Spleen (tissue), 11 donors: ENCODE data around the gene MED7. TPM values are rescaled to one million over a fixed set of nuclear protein-coding genes. Genes with fewer than 3 reads are reported as not detected.

ENCODE experiments used
- DNase-seq: peaks from one replicate; pipeline ENCODE4 v3.0.0-alpha.2; 2020
- H3K27ac ChIP-seq, 8 donors: fragments of 200-600 bp; sonication (generic) in 7 of 8; 1 replicate in 4 of 8; 2 replicates in 4 of 8; pipeline versions ENCODE4 v1.5.0 to v1.8.0; 2016 to 2021; ENCODE audit warnings: inconsistent platforms in 4 of 8, mild to moderate bottlenecking in 4 of 8, moderate library complexity in 1 of 8
- H3K27me3 ChIP-seq, 7 donors: fragments of 200-600 bp; sonication (generic) in 6 of 7; replicated peaks in 1 of 7; 1 replicate in 4 of 7; 2 replicates in 3 of 7; pipeline versions ENCODE4 v1.5.0 to v1.8.0; 2016 to 2021; ENCODE audit warnings: inconsistent platforms in 3 of 7, mild to moderate bottlenecking in 1 of 7
- H3K36me3 ChIP-seq, 6 donors: fragments of 200-600 bp; sonication (generic) in 5 of 6; 1 replicate in 4 of 6; 2 replicates in 2 of 6; pipeline versions ENCODE4 v1.5.0 to v1.8.0; 2016 to 2021; ENCODE audit warnings: inconsistent platforms in 2 of 6
- H3K4me1 ChIP-seq, 6 donors: fragments of 200-600 bp; sonication (generic) in 5 of 6; 1 replicate in 3 of 6; 2 replicates in 3 of 6; pipeline versions ENCODE4 v1.5.0 to v1.8.0; 2016 to 2021; ENCODE audit warnings: inconsistent platforms in 3 of 6
- H3K4me3 ChIP-seq, 8 donors: fragments of 200-600 bp; sonication (generic) in 7 of 8; 1 replicate in 4 of 8; 2 replicates in 4 of 8; pipeline versions ENCODE4 v1.5.0 to v1.8.0; 2016 to 2021; ENCODE audit warnings: inconsistent platforms in 4 of 8, mild to moderate bottlenecking in 4 of 8, moderate library complexity in 2 of 8
- H3K9me3 ChIP-seq, 8 donors: fragments of 200-600 bp; sonication (generic) in 7 of 8; 1 replicate in 4 of 8; 2 replicates in 4 of 8; pipeline versions ENCODE4 v1.5.0 to v1.8.0; 2016 to 2021; ENCODE audit warnings: inconsistent platforms in 4 of 8
- CTCF ChIP-seq, 11 experiments: fragments of 200-600 bp in 7 of 11; fragments of 450-650 bp in 4 of 11; sonication (generic) in 4 of 11; IDR thresholded peaks in 8 of 11; conservative IDR thresholded peaks in 3 of 11; 1 replicate in 7 of 11; 2 replicates in 4 of 11; pipeline versions ENCODE4 v1.4.0 to v1.8.0; 2016 to 2021; ENCODE audit warnings: antibody characterized with exemption in 11 of 11, inconsistent platforms in 4 of 11, mild to moderate bottlenecking in 1 of 11
- POLR2A ChIP-seq, 3 donors: fragments of 450-650 bp; IDR thresholded peaks; one replicate each; pipeline ENCODE4 v1.5.1; 2017; ENCODE audit warnings: antibody characterized with exemption in 3 of 3, mild to moderate bottlenecking in 1 of 3
- POLR2AphosphoS5 ChIP-seq, 3 donors: sonication (generic); formaldehyde crosslinking; IDR thresholded peaks; one replicate each; pipeline ENCODE4 v1.5.1; 2017; ENCODE audit warnings: antibody characterized with exemption in 3 of 3
- WGBS, 5 donors: extraction: QIAGEN DNeasy Blood & Tissue Kit in 3 of 5; methylation state at CpG; one replicate each; pipeline versions ENCODE4 v1.1.5 to v1.1.7; 2013 to 2018; 5-methylcytosine and 5-hydroxymethylcytosine counted together
- intact Hi-C: fragments of 100-400 bp; cut with DNase I; formaldehyde crosslinking; loops from one replicate; pipeline ENCODE4 v1.15.0; 2023; ENCODE audit warnings: low total_unique reads
- polyA plus RNA-seq, 3 donors: library from polyadenylated mRNA; stranded (reverse); fragments of 200-250 nt; gene quantifications; one replicate each; pipeline ENCODE4 v1.2.1, GENCODE V29; 2013
- total RNA-seq, 7 donors: library from RNA; depleted of rRNA in 3 of 7; stranded (reverse); fragments of >200 nt in 3 of 7; fragmentation: NEBNext Ultra II Directional in 4 of 7; extraction: Animal tissue kit (Norgen Biotek cat#: 25700) in 4 of 7; gene quantifications; one replicate each; pipeline versions ENCODE4 v1.1.0 to v1.2.1, GENCODE V29; 2016 to 2021
- donor health status: healthy with polysubstance abuse.
- donor health status: DM: no; HTN: no; CAD: no; lungs with moderate emphysema.
- donor health status: DM: no; HTN: no; CAD: no.
- donor health status: Bipolar disorder and iron deficiency.
- donor health status: healthy.
- donor health status: DM: no; HTN: no; CAD: no.
- donor health status: DM: yes; HTN: yes; CAD: no.

MED7 gene
- total and polyA plus RNA-seq, 10 donors, result 9.5 to 27.0 (median 14.9) TPM

GRCh38 chr5:157088342-157088990 is 54.2 kb downstream of the MED7 start:
- intact Hi-C loops, result no loop called here
- DNase-seq, result no peak
- peaks cover 0 to 77% (median 9%) of the 10 kb centered on the region in 6 donors for H3K36me3 ChIP-seq
- 73 to 82% (median 78%) methylated on average over 3 of the region's 3 CpGs for WGBS, 5 donors
- no peaks in the 10 kb centered on the region for H3K9me3 ChIP-seq
- TF ChIP-seq POLR2A (IDR thresholded peaks at IDR 0.05) (no peak), CTCF (IDR thresholded peaks at IDR 0.05 in 8 of 11, conservative IDR thresholded peaks at IDR 0.05 in 3 of 11) (no peak), POLR2AphosphoS5 (IDR thresholded peaks at IDR 0.05) (no peak)
- H3K4me3 ChIP-seq, result no peak overlapping the region
- no peak overlapping the region for H3K27ac ChIP-seq
- no peaks in the 10 kb centered on the region for H3K4me1 ChIP-seq
- no peaks in the 10 kb centered on the region for H3K27me3 ChIP-seq

Other genes starting within 250 kb of the MED7 start
- gene TIMD4, start 179.6 kb downstream of the MED7 start, total RNA-seq, result 10 to 100 TPM in 4 of 7 donors, 1 to 10 TPM in 3; 4.4 to 18.2 (median 12.6) TPM
- gene TIMD4, start 179.6 kb downstream of the MED7 start, polyA plus RNA-seq, result 10 to 100 TPM in 1 of 3 donors, 1 to 10 TPM in 2; 2.2 to 11.5 (median 3.4) TPM
- gene HAVCR1, start 83.7 kb downstream of the MED7 start, total RNA-seq, result 1 to 10 TPM in 2 of 7 donors, under 1 TPM in 2, not detected in 3; 0.52 to 1.5 (median 1.0) TPM
- gene HAVCR1, start 83.7 kb downstream of the MED7 start, polyA plus RNA-seq, result not detected
- 10 to 100 TPM; 17.2 to 37.8 (median 35.7) TPM for gene HAVCR2, start 33.8 kb downstream of the MED7 start, total RNA-seq
- 10 to 100 TPM in 2 of 3 donors, 1 to 10 TPM in 1; 7.8 to 11.5 (median 10.6) TPM for gene HAVCR2, start 33.8 kb downstream of the MED7 start, polyA plus RNA-seq
- gene GARIN3, start 23.4 kb upstream of the MED7 start, total RNA-seq, result not detected
- gene GARIN3, start 23.4 kb upstream of the MED7 start, polyA plus RNA-seq, result not detected
- gene ITK, start 38.0 kb upstream of the MED7 start, total RNA-seq, result 10 to 100 TPM; 34.1 to 81.1 (median 45.6) TPM
- gene ITK, start 38.0 kb upstream of the MED7 start, polyA plus RNA-seq, result 10 to 100 TPM in 1 of 3 donors, 1 to 10 TPM in 2; 5.6 to 12.1 (median 8.0) TPM
- gene CYFIP2, start 123.3 kb upstream of the MED7 start, total RNA-seq, result 100 to 1,000 TPM; 123 to 232 (median 198) TPM
- gene CYFIP2, start 123.3 kb upstream of the MED7 start, polyA plus RNA-seq, result 10 to 100 TPM; 74.8 to 83.4 (median 75.1) TPM